Measurements from ENCODE around the gene SERP2.

DNA sequence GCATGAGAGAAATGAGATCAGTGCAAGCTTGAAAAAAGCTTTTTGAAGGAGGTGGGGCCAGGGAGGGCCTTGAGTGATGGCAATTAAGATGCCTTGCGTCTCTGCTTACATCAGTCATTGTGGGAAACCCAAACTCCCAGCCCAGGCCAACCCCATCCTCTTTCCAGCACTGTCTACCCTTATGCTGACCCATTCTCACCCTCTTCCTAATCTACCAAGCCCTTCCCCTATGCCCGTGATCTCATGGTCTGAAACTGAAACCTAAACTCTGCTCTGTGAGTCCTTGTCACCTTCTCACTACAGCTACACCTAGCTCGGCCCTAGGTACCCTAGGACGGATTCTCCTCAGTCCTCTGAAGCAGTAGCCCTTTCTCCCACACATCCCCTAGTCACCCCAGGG is 36.0 kb upstream of the SERP2 start:
- TF ChIP-seq, protein P1, sequence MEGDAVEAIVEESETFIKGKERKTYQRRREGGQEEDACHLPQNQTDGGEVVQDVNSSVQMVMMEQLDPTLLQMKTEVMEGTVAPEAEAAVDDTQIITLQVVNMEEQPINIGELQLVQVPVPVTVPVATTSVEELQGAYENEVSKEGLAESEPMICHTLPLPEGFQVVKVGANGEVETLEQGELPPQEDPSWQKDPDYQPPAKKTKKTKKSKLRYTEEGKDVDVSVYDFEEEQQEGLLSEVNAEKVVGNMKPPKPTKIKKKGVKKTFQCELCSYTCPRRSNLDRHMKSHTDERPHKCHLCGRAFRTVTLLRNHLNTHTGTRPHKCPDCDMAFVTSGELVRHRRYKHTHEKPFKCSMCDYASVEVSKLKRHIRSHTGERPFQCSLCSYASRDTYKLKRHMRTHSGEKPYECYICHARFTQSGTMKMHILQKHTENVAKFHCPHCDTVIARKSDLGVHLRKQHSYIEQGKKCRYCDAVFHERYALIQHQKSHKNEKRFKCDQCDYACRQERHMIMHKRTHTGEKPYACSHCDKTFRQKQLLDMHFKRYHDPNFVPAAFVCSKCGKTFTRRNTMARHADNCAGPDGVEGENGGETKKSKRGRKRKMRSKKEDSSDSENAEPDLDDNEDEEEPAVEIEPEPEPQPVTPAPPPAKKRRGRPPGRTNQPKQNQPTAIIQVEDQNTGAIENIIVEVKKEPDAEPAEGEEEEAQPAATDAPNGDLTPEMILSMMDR (IDR thresholded peaks at IDR 0.05) = no peak
- TF ChIP-seq EZH2 (IDR thresholded peaks at IDR 0.05; ENCODE audit: borderline replicate concordance, insufficient read depth, low read depth, low read length, poor library complexity, severe bottlenecking) = no peak

All from B cell (primary cell).